ENCODE results near the gene RIPOR1.
A peak's percentile ranks its signal among the peaks of the same experiment; 100 is the strongest.
"Not testable (repeated sequence)": the region's sequence is repeated elsewhere in the genome, so short reads cannot be mapped to it uniquely, and the experiment has no call there.

The RIPOR1 gene

GRCh38 chr16:67516296-67517154 lies 12.1 kb upstream of the RIPOR1 start:
- DNase-seq (ENCODE audit: low spot score), result peak; percentile 73

GRCh38 chr16:67517155-67517445 lies 11.5 kb upstream of the RIPOR1 start:
- DNase-seq (ENCODE audit: low spot score), result no peak

GRCh38 chr16:67517661-67518423 lies 10.8 kb upstream of the RIPOR1 start:
- no peak for DNase-seq (ENCODE audit: low spot score)

GRCh38 chr16:67518676-67519075 lies 10.0 kb upstream of the RIPOR1 start:
- DNase-seq (ENCODE audit: low spot score), result no peak

GRCh38 chr16:67519242-67519641 lies 9.4 kb upstream of the RIPOR1 start:
- DNase-seq (ENCODE audit: low spot score), result no peak

GRCh38 chr16:67521095-67521804 lies 7.4 kb upstream of the RIPOR1 start:
- DNase-seq (ENCODE audit: low spot score), result peak; percentile 94

GRCh38 chr16:67525176-67525860 lies 3.3 kb upstream of the RIPOR1 start:
- no peak for DNase-seq (ENCODE audit: low spot score)

- no peak for DNase-seq (ENCODE audit: low spot score)
Measured at GRCh38 chr16:67526149-67526791, 2.4 kb upstream of the RIPOR1 start.

- DNase-seq (ENCODE audit: low spot score), result peak; percentile 73
Measured at GRCh38 chr16:67528870-67529581, 397 bp downstream of the RIPOR1 start.

GRCh38 chr16:67529582-67530012 lies 968 bp downstream of the RIPOR1 start:
- DNase-seq (ENCODE audit: low spot score), result no peak

GRCh38 chr16:67530013-67530939 lies 1.6 kb downstream of the RIPOR1 start:
- DNase-seq (ENCODE audit: low spot score), result peak; percentile 95

- no peak for DNase-seq (ENCODE audit: low spot score)
Measured at GRCh38 chr16:67531247-67531646, 2.6 kb downstream of the RIPOR1 start.

GRCh38 chr16:67533024-67533560 lies 4.5 kb downstream of the RIPOR1 start:
- DNase-seq (ENCODE audit: low spot score), result no peak

- DNase-seq (ENCODE audit: low spot score), result not testable (repeated sequence)
Measured at GRCh38 chr16:67533987-67534386, 5.4 kb downstream of the RIPOR1 start.

- no peak for DNase-seq (ENCODE audit: low spot score)
Measured at GRCh38 chr16:67534431-67534830, 5.8 kb downstream of the RIPOR1 start.

GRCh38 chr16:67535201-67535600 lies 6.6 kb downstream of the RIPOR1 start:
- no peak for DNase-seq (ENCODE audit: low spot score)

GRCh38 chr16:67537270-67537635 lies 8.6 kb downstream of the RIPOR1 start:
- peak; percentile 91 for DNase-seq (ENCODE audit: low spot score)

- DNase-seq (ENCODE audit: low spot score), result peak; percentile 81
Measured at GRCh38 chr16:67537636-67538591, 9.3 kb downstream of the RIPOR1 start.
